NCI-H526 (cell line): ENCODE data around the gene DAG1.
"Not testable (repeated sequence)": the region's sequence is repeated elsewhere in the genome, so short reads cannot be mapped to it uniquely, and the experiment has no call there.

Source experiments
- DNase-seq, 2 experiments: peaks; one replicate each; lab custom pipeline; 2025; lab: John Stamatoyannopoulos, UW

Gene DAG1

GRCh38 chr3:49470714-49471420 is 800 bp downstream of the DAG1 start:
- DNase-seq: no peak

DNA sequence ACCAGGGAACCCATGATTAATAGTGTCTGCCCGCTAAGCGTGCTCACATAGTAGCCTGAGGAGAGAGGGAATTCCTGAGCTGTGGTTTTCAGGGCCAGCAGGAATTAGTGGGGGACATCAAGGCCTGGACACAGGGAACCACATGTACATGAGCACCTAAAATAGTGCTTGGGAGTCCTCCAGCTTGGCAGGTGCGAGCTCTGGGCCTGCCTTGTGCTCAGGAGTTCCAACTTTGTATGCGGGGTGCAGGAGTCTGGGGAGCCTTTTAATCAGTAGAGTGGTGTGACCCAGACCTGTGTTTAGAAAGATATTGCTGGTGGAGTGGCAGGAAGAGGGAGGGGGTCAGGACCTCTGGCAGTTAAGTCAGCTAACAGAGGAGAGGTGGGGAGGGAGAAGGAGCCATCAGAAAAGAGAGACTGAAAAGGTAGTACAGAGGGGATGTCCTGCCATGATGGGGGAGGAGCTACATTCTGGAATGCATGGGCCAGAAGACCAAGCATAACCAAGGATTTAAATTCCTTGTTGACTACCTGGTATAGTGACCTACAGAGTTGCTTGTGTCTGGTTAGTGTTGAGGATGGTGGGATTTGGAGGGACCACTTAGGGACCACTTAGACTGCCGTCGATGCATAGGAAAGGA is 1.9 kb downstream of the DAG1 start:
- DNase-seq: no peak

DNA sequence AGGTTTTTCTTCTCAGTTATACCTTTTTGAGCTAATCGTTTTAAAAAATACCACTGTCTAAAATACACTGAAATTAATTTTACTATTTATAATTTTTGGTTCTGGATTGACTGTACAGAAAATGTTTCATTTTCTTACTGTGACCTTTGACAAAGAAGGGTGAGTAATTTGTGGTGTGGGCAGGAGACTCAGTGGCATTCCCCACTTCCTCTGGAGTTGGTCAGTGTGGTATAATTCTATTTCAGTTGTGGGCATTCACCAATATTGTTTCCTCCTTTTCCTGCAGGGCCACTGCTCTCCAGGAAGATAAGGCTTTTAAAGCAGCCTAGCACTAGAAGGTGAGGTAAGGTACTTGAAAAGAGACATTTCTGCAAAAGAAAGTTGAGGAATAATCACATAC is 6.5 kb downstream of the DAG1 start:
- no peak for DNase-seq

- no peak for DNase-seq
These were observed 12.7 kb downstream of the DAG1 start for GRCh38 chr3:49482766-49483165.

DNA sequence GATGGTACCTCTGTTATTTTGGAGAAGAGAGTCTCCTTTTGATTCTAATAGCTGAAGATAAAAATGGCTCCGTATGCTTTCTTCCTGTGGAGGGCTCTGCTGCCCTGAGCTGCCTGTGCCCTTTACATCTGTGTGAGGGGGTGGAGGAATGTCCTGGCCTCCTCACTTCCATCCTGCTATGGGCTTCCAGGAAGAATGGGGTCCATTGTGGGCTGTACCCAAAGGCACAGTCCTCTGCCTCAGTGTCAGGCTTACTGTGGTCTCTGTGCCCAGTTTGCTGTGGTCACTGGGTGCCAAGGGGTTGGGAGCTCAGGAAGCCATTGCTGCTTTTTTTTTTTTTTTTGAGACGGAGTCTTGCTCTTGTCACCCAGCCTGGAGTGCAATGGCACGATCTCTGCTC is 14.4 kb downstream of the DAG1 start:
- no peak for DNase-seq

DNA sequence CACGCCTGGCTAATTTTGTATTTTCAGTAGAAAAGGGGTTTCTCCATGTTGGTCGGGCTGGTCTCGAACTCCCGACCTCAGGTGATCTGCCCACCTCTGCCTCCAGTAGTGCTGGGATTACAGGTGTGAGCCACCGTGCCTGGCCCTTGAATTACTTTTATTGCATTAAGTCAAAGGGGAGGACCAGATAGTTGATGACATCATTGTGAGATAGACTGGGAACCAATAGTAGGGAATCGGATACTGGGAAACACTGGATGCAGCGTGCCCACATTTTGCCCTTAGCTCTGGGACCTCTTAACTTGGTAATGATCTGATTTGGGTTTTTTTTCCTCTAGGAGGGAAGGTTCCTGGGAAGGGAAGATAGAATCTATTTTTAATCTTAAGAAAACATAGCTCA is 19.2 kb downstream of the DAG1 start:
- no peak for DNase-seq

DNA sequence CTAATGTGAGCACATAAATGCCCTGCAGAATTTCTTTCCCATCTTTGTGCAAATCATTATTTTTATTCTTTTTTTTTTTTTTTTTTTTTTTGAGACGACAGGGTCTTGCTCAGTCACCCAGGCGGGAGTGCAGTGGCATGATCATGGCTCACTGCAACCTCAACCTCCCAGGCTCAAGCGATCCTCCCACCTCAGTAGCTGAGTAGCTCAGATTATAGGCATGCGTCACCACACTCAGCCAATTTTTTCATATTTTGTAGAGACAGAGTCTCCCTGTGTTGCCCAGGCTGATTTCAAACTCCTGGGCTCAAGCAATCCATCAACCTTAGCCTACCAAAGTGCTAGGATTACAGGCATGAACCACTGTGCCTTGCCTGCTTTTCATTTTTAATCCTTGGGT is 22.9 kb downstream of the DAG1 start:
- no peak for DNase-seq

DNA sequence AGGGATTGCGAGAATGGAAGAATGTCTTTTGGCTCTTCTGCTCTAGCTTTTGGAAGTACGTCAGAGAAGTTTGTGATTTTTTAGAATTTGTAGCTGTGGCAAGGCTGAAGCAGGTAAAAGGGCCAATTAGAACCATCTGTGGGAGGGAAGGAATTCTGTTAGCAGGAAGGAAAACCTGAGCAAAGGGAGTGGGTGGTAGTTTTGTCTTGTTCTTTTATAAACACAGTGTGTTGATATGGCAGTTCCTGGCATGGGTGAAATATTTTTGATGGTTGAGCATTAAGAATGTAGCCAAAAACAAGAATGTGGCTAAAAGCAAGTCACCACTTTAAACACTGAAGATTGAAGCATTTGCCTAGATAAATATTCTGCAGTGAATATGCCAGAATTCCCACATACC is 23.8 kb downstream of the DAG1 start:
- no peak for DNase-seq

DNA sequence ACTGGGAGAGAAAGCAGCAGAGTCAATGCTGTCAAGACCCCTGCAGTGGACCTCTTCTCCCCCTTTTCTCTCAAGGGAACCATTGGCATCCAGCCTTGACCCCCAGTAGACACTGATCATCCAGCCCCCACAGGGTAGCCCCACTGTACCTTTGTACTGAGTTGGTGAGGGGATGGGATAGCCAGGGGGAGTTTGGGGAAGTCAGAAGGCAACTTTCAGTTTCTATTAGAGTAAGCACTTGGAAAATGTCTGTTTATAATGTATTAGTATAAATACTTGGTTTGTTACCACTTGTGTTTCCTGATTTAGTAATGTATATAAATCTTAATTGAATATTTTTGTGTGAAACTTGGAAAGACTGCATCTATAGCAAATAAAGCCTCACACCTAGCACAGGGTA is 25.0 kb downstream of the DAG1 start:
- no peak for DNase-seq

GRCh38 chr3:49496845-49497244 is 26.8 kb downstream of the DAG1 start:
- not testable (repeated sequence) for DNase-seq

GRCh38 chr3:49497606-49498005 is 27.5 kb downstream of the DAG1 start:
- DNase-seq: no peak

- no peak for DNase-seq
These were observed 28.2 kb downstream of the DAG1 start for GRCh38 chr3:49498239-49498638.

GRCh38 chr3:49498648-49499047 is 28.6 kb downstream of the DAG1 start:
- no peak for DNase-seq

DNA sequence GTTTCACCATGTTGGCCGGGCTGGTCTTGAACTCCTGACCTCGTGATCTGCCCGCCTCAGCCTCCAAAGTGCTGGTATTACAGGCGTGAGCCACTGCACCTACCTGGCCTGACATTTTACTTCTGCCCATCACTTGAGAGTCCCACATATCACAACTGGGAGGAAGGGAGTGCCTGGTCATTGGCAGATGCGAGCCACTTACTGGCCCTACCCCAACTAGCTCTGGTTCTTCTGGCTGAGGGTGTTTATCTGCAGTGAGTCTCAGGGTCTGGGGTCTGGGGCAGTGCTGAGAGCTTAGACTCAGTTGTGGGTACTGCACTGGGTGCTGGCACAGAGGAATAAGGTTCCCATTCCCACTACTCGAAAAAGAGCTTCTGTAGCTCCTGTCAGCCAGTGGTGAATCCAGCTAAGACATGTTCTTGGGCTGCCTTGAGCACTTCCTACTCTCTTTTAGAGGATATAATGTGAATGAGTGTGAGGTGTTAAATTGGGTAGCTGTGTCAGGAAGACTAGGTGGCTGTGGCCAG is 30.2 kb downstream of the DAG1 start:
- no peak for DNase-seq

GRCh38 chr3:49500732-49501609 is 30.9 kb downstream of the DAG1 start:
- no peak for DNase-seq

DNA sequence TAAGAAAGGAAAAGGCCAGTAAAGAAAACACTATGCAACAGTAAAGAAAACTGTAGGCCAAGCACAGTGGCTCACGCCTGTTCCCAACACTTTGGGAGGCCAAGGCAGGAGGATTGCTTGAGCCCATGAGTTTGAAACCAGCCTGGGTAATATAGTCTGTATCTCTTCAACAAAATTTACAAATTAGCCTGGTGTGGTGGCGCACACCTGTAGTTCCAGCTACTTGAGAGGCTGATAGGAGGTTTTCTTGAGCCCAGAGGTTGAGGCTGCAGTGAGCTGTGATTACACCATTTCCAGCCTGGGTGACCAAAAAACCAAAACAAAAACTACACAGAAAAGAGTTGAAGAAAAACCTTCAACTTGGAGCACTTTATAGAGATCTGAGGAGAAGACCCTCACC is 31.8 kb downstream of the DAG1 start:
- no peak for DNase-seq

DNA sequence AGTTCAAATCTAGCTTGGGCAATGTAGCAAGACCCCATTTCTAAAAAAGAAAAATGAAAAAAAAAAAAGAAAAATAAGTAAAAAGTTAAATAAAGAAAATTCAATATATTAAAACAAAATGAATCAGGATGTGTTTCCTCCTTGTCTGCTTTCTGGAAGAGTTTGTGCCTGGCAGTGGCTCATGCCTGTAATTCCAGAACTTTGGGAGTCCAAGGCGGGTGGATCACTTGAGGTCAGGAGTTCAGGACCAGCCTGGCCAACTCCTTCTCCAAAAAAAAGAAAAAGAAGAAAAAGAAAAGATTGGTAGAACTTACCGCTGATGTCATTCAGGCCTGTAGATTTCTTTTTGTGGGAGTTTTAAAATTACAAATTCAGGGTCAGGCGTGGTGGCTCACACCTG is 36.8 kb downstream of the DAG1 start:
- no peak for DNase-seq

DNA sequence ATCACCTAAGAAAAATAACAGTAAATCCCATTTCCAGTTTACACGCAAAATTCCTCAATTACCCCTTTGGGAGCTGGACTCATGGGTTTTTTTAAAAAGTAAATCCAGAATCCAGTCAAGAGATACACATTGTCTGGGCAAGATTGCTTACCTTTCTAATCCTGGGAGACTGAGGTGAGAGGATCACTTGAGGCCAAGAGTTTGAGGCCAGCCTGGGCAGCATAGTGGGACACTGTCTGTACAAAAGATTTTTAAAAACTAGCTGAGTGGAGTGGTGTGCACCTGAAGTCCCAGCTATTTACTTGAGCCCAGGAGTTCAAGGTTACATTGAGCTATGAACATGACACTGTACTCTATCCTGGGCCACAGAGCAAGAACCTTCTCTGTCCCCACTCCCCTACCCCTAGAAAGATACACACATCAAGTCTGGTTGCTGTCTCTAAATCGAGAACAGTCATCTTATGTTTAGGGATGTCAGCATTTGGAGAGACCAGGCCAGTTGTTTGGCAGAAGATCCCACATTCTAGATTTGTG is 39.0 kb downstream of the DAG1 start:
- DNase-seq: no peak

DNA sequence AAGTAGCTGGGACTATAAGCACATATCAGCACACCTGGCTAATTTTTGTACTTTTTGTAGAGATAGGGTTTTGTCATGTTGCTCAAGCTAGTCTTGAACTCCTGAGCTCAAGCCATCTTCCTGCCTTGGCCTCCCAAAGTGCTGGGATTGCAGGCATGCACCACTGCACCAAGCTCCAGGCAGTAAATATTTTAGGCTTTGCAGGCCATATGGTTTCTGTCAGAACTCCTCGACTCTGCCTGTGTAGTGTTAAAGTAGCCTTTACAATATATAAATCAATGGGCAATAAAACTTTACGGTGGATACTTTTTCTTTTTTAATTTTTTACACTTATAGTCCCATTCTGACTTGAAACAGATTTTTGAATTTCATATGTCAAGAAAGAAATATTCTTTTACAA is 41.6 kb downstream of the DAG1 start:
- DNase-seq: no peak

GRCh38 chr3:49512781-49513355 is 42.8 kb downstream of the DAG1 start:
- no peak for DNase-seq

GRCh38 chr3:49513494-49514124 is 43.5 kb downstream of the DAG1 start:
- DNase-seq: no peak

DNA sequence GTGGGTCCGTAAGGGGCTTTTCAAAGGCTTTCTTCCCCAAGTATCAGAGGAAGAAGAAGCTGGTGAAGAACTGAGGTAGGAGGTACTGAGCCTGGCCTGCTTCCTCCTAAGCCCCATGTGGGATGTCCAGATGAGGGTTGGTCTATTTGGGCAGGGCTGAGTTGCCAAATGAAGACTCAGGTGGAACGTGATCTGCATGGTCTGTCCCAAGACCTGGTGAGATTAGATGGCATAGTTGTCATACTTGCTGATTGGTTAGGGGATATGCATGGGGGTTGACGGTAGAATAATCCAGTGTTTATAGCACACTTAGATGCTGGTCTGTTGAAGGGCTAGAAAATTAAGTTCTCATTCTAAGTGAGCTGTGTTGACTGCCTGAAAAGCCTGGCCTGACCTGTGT is 47.9 kb downstream of the DAG1 start:
- no peak for DNase-seq
